GM20000 (cell line): ENCODE data around the gene B3GALT5.

Source experiments
- DNase-seq: peaks from one replicate; pipeline ENCODE4 v3.0.0; 2012; ENCODE audit warnings: low spot score
- CTCF ChIP-seq: IDR thresholded peaks from 2 replicates; pipeline ENCODE4 v1.5.1; 2012; ENCODE audit warnings: mild to moderate bottlenecking, control low read depth; ENCODE audit errors: extremely low read depth, missing control alignments

The B3GALT5 gene

DNA sequence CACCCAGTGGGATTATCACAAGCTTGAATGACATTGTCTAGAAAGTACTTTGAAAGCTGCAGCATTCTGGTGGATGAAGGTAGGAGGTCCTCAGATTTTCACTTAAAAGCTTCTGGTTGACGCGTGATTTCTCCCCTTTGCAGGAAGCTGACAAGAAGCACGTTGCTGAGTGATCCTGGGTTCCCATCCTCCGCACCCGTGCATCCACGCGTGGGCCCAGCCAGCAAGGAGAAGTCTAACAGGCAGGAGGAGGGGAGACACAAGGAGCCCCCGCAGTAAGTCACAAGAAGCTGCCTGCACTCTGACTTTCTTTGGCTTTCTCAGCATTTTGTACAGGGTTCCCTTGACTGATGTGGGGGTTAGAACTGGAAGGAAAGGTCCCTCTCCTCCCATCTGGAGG, 7.8 kb upstream of the B3GALT5 start:
- no peak for TF ChIP-seq CTCF
- DNase-seq, result no peak

DNA sequence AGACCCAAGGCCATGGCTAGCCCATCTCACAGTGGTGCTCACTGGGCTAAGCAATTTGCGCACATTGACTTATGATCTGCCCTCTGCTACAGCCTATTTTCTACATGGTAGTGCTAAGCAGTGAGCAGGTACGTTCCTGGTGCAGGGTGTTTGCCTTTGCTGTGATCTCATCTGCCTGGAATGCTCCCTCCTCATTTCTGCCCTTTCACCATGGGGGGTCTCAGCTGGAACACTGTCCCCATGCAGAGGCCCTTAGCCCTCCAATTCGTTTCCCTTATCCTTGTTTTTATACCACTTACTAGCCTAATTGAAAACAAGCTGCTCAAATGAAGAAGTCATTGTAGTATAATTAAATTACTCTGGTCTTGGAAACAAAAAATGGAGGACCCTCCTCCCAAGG, 2.0 kb upstream of the B3GALT5 start:
- no peak for TF ChIP-seq CTCF
- no peak for DNase-seq

GRCh38 chr21:39611551-39612190, 1.1 kb upstream of the B3GALT5 start:
- TF ChIP-seq CTCF, result no peak
- DNase-seq, result no peak

DNA sequence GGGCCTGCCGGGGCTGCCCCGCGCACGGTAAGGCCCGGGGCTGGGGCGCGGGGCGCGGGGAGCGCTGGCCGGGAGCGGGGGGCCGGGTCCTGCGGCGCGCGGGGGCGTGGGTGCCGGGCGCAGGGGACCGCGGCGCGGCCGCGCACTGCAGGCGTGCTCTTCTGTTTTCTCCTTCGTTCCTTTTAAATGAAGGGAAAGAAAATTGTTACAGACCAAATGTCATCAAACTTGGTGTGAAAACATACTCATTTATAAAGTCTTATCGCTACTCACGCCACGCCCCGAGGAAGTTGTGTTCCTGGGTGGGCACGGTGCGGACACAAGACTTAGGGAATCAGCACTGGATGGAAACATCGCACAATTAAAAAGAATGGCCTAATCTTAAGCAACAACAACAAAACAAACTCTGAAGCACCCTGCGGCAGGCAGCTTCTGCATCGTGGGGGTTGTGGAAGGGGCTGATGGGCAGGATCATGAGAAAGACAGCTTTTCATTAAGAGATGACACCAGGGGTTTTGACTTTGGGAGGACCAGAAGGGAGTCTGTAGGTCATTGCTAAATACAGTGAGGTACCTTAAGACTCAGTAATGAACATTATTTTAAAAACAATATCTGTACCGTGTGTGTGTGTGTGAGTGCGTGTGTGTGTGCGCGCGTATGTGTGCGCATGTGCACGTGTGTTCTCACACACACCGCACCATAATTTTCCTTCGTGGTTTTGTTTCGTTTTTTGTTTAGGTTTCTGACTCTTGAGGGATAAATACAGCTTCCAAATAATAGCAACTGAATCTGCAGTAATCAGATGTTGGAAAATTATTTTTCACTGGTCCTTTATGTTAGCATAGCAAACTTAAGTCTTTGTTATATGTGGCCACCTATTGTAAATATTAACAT, 548 bp downstream of the B3GALT5 start:
- no peak for DNase-seq
- TF ChIP-seq CTCF, result no peak

DNA sequence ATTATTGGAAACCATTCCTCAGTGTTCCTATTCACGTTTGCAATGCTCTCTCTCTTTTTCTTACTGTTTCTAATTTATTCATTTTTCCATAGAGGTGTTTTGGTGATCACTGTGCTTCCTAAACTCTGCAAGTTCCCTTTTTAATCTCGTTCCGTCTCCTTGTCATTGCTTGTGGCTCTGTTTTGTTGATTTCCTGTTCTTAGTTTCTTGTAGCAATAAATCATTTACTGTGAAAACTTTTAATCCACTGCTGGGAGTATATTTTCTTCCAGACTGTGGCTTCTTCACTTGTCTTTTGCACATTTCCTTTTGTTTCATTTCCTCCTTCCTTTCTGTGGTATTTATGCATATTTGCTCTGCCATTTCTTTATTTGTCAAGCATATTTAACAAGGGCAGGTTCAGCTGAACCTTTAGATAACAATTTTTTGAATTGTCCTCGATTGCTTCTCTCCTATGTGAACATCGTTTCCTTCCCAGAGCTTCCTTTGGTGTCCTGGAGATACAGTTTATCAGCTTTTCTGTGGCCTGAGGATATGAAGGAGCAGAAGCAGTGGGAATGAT, 3.6 kb downstream of the B3GALT5 start:
- no peak for TF ChIP-seq CTCF
- no peak for DNase-seq

- TF ChIP-seq CTCF, result no peak
- DNase-seq, result no peak
These were observed 8.1 kb downstream of the B3GALT5 start for GRCh38 chr21:39620856-39621255.

DNA sequence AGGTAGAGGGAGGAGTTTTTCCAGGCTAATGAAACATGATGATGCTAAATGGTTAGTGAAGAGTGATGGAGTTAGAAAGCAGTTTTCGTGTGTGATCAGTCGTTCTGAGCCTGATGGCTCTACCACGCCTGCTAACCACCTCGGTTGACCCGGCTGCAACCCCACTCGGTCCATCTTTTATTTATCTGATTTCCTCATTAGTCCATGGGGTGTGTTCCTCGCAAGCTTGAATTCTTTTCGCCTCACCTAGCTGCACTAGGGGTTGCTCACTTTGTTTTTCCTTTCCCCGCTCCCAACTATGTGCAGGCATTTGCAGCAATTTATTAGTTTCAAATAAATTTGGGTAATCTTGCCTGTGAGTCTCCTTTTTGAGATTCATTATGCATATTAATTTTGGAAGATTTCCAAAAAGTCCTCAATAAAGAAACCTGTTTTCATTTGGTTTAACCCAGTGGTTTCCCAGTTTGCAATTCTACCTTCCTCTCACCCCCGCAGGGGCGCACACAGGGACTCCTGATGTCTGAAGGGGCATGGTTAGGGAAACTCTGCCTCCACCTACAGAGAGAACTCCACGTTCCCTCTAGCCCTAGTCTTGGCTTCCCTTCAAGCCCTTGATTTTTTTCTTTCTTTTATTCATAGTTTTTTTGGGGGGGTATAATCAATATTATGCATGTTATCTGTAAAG, 12.6 kb downstream of the B3GALT5 start:
- no peak for TF ChIP-seq CTCF
- no peak for DNase-seq
